ACC112 (cell line): ENCODE data around the gene ATP2C2.

Experiments
- H2AFZ ChIP-seq: fragments of 200-600 bp; sonication (generic); one replicate; pipeline ENCODE4 v1.6.0; 2017; ENCODE audit warnings: antibody characterized with exemption, low read length; ENCODE audit not compliant: unreplicated experiment
- H3K27ac ChIP-seq: fragments of 200-600 bp; sonication (generic); 2 replicates; pipeline ENCODE4 v1.5.1; 2014; ENCODE audit warnings: low read depth, mild to moderate bottlenecking, antibody characterized with exemption, low read length, moderate library complexity
- H3K27me3 ChIP-seq: fragments of 200-600 bp; sonication (generic); 2 replicates; pipeline ENCODE4 v1.6.1; 2014; ENCODE audit warnings: mild to moderate bottlenecking, antibody characterized with exemption, low read length, moderate library complexity, mixed read lengths; ENCODE audit not compliant: insufficient read depth
- H3K36me3 ChIP-seq: fragments of 200-600 bp; sonication (generic); 2 replicates; pipeline ENCODE4 v1.6.1; 2016; ENCODE audit warnings: mild to moderate bottlenecking, antibody characterized with exemption, low read length, moderate library complexity, mixed read lengths; ENCODE audit not compliant: insufficient read depth
- H3K4me1 ChIP-seq: fragments of 200-600 bp; sonication (generic); one replicate; pipeline ENCODE4 v1.6.1; 2016; ENCODE audit warnings: low read length, mixed read lengths; ENCODE audit not compliant: insufficient read depth, unreplicated experiment, control insufficient read depth
- H3K4me3 ChIP-seq: fragments of 200-600 bp; sonication (generic); 2 replicates; pipeline ENCODE4 v1.5.1; 2014; ENCODE audit warnings: mild to moderate bottlenecking, low read depth, low read length
- H3K79me2 ChIP-seq: fragments of 200-600 bp; sonication (generic); one replicate; pipeline ENCODE4 v1.6.0; 2016; ENCODE audit warnings: low read length; ENCODE audit not compliant: control insufficient read depth, unreplicated experiment, insufficient read depth

Gene ATP2C2

GRCh38 chr16:84451781-84452180 lies 83.4 kb downstream of the ATP2C2 start:
- no peak overlapping the region for H2AFZ ChIP-seq
- no peak overlapping the region for H3K4me3 ChIP-seq
- H3K36me3 ChIP-seq: peaks cover 3% of the 10 kb centered on the region; the same call in 1 of the 2 replicates

GRCh38 chr16:84453061-84453752 lies 84.9 kb downstream of the ATP2C2 start:
- Histone ChIP-seq H3K36me3 (peaks cover 3% of the 10 kb centered on the region; the same call in 1 of the 2 replicates), H3K4me1 (no peaks in the 10 kb centered on the region), H3K79me2 (no peaks in the 10 kb centered on the region), H3K27me3 (no peaks in the 10 kb centered on the region), H2AFZ (no peak overlapping the region), H3K4me3 (no peak overlapping the region), H3K27ac (no peak overlapping the region)

More at GRCh38 chr16:84451781-84452180, 83.4 kb downstream of the ATP2C2 start:
- Histone ChIP-seq H3K27ac (no peak overlapping the region), H3K27me3 (no peaks in the 10 kb centered on the region), H3K4me1 (no peaks in the 10 kb centered on the region), H3K79me2 (no peaks in the 10 kb centered on the region)

GRCh38 chr16:84454611-84455010 lies 86.3 kb downstream of the ATP2C2 start:
- H2AFZ ChIP-seq: no peak overlapping the region
- peaks cover 13% of the 10 kb centered on the region for H3K36me3 ChIP-seq
- no peaks in the 10 kb centered on the region for H3K79me2 ChIP-seq
- H3K27me3 ChIP-seq: no peaks in the 10 kb centered on the region
- H3K4me1 ChIP-seq: no peaks in the 10 kb centered on the region
- no peak overlapping the region for H3K27ac ChIP-seq
- no peak overlapping the region for H3K4me3 ChIP-seq

GRCh38 chr16:84455031-84455430 lies 86.7 kb downstream of the ATP2C2 start:
- Histone ChIP-seq H3K27ac (no peak overlapping the region), H3K79me2 (no peaks in the 10 kb centered on the region), H2AFZ (no peak overlapping the region), H3K4me1 (no peaks in the 10 kb centered on the region), H3K36me3 (peaks cover 16% of the 10 kb centered on the region), H3K27me3 (no peaks in the 10 kb centered on the region), H3K4me3 (no peak overlapping the region)

GRCh38 chr16:84458606-84459532 lies 90.5 kb downstream of the ATP2C2 start:
- Histone ChIP-seq H3K4me3 (no peak overlapping the region), H2AFZ (no peak overlapping the region), H3K27ac (no peak overlapping the region), H3K4me1 (no peaks in the 10 kb centered on the region), H3K36me3 (peaks cover 21% of the 10 kb centered on the region), H3K27me3 (no peaks in the 10 kb centered on the region), H3K79me2 (no peaks in the 10 kb centered on the region)

- Histone ChIP-seq H2AFZ (no peak overlapping the region), H3K27me3 (no peaks in the 10 kb centered on the region), H3K4me1 (no peaks in the 10 kb centered on the region), H3K27ac (no peak overlapping the region), H3K79me2 (no peaks in the 10 kb centered on the region), H3K36me3 (peaks cover 20% of the 10 kb centered on the region), H3K4me3 (no peak overlapping the region)
Observed at GRCh38 chr16:84459533-84459894, 91.2 kb downstream of the ATP2C2 start.

GRCh38 chr16:84459941-84460405 lies 91.6 kb downstream of the ATP2C2 start:
- Histone ChIP-seq H3K27ac (no peak overlapping the region), H3K36me3 (peaks cover 18% of the 10 kb centered on the region), H2AFZ (no peak overlapping the region), H3K4me1 (no peaks in the 10 kb centered on the region), H3K27me3 (no peaks in the 10 kb centered on the region), H3K79me2 (no peaks in the 10 kb centered on the region), H3K4me3 (no peak overlapping the region)

- Histone ChIP-seq H3K27me3 (no peaks in the 10 kb centered on the region), H3K36me3 (peaks cover 20% of the 10 kb centered on the region), H3K4me3 (no peak overlapping the region), H3K4me1 (no peaks in the 10 kb centered on the region), H2AFZ (no peak overlapping the region), H3K27ac (no peak overlapping the region), H3K79me2 (no peaks in the 10 kb centered on the region)
Observed at GRCh38 chr16:84460406-84461028, 92.2 kb downstream of the ATP2C2 start.

DNA sequence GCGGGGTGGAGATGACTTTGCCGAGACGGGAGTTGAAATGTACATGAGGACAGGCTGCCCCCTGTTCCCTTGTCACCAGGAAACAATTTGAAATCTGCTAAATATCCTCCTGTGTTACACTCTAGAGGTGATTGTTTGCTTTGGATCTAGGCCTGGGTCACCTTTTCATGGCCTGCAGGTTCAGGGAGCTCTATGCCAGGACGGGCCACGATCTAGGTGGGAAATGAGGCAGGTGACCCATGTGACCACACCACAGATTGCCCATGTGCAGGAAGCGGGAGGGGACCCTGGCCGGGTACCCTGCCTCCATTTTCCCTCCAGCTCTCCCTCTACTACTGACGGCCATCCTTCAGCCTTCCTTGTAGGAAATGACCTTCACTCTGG lies 92.7 kb downstream of the ATP2C2 start:
- Histone ChIP-seq H3K36me3 (peaks cover 22% of the 10 kb centered on the region), H3K4me3 (no peak overlapping the region), H2AFZ (no peak overlapping the region), H3K4me1 (no peaks in the 10 kb centered on the region), H3K27me3 (no peaks in the 10 kb centered on the region), H3K79me2 (no peaks in the 10 kb centered on the region), H3K27ac (no peak overlapping the region)

- H3K27me3 ChIP-seq: no peaks in the 10 kb centered on the region
- no peak overlapping the region for H2AFZ ChIP-seq
- H3K4me3 ChIP-seq: no peak overlapping the region
- peaks cover 27% of the 10 kb centered on the region for H3K36me3 ChIP-seq
- no peaks in the 10 kb centered on the region for H3K79me2 ChIP-seq
- H3K4me1 ChIP-seq: no peaks in the 10 kb centered on the region
- no peak overlapping the region for H3K27ac ChIP-seq
Observed at GRCh38 chr16:84461413-84462295, 93.3 kb downstream of the ATP2C2 start.
